ENCODE results near the gene CPAMD8.
"Not testable (repeated sequence)": the region's sequence is repeated elsewhere in the genome, so short reads cannot be mapped to it uniquely, and the experiment has no call there.

CPAMD8 gene

DNA sequence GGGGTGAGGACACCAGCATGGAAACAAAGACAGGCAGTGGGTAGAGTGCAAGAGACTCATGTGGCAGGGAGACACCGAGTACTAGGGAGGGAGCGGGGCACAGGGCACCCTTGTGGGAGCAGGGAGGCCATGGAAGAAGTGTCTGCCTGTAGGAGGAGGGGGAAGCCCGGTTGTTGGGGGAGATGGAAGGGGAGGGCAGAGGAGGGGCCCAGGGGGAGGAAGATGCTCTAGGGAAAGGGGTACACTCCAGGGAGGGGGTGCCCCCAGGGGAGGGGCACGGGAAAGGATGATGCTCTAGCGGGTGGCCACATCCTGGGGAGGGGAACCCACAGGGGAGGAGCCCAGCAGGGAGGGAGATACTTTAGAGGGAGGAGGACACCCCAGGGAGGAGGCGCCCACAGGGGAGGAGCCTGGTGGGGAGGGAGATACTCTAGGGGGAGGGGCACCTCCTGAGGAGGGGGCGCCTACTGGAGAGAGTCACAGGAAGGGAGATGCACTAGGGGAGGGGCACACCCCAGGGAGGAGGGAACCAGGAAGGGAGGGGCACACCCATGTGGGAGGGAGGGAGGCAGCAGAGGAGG is 24.9 kb downstream of the CPAMD8 start:
- no peak overlapping the region for H3K4me3 ChIP-seq (ENCODE audit: low read depth, low read length)

DNA sequence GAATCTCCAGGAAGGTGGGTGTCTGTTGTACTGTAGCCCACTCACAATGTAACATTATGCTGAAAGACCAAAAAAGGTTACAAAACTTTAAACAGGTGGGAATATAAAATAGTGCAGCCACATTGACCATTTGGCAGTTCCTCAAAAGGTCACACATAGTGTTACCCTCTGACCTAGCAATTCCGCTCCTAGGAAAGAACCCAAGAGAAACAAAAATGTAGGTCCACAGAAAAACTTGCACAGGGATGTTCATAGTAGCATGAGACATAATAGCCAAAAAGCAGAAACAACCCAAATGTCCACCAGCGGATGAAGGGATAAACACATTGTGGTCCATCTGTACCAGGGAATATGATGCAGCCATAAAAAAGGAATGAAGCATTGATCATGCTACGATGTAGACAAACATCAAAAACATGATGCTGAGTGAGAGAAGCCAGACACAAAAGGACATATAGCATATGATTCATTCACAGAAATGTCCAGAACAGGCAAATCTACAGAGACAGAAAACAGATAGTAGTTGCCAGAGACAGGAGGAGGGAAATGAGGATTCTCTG is 27.9 kb downstream of the CPAMD8 start:
- no peak overlapping the region for H3K4me3 ChIP-seq (ENCODE audit: low read depth, low read length)
- TF ChIP-seq, protein P1, sequence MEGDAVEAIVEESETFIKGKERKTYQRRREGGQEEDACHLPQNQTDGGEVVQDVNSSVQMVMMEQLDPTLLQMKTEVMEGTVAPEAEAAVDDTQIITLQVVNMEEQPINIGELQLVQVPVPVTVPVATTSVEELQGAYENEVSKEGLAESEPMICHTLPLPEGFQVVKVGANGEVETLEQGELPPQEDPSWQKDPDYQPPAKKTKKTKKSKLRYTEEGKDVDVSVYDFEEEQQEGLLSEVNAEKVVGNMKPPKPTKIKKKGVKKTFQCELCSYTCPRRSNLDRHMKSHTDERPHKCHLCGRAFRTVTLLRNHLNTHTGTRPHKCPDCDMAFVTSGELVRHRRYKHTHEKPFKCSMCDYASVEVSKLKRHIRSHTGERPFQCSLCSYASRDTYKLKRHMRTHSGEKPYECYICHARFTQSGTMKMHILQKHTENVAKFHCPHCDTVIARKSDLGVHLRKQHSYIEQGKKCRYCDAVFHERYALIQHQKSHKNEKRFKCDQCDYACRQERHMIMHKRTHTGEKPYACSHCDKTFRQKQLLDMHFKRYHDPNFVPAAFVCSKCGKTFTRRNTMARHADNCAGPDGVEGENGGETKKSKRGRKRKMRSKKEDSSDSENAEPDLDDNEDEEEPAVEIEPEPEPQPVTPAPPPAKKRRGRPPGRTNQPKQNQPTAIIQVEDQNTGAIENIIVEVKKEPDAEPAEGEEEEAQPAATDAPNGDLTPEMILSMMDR (IDR thresholded peaks at IDR 0.05; ENCODE audit: low read depth, low read length): no peak

More for the DNA sequence above, 24.9 kb downstream of the CPAMD8 start:
- TF ChIP-seq, protein P1 (IDR thresholded peaks at IDR 0.05; ENCODE audit: low read depth, low read length): no peak

DNA sequence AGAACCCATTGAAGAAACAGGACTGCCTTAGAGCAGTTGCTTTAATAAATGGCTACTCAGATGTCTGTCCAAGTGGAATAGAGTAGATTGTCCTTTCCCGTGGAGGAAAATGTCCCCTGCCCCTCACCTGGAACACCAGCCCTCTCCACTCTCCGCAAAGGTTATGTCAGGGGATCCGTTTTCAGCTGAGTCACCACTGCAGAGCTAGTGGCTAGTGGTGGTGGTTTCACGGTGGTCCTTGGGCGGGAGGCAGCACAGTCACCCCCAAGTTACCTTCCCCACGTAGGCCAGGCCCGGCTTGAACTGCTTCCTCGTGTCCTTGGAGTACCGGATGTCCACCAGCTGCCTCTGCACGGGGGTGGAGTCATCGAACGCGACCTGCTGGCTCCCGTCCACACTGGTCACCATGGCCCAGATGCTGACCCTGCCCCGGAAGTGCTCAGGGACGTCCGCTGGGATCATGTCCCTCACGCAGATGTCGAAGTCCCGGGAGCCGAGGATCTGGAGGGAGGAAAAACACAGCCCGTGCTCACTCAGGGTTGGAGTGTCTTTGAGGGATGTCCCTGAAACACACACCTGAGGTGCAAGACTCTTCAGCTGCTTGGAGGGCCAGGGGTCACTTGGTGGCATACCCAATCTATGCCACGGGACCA is 29.6 kb downstream of the CPAMD8 start:
- H3K4me3 ChIP-seq (ENCODE audit: low read depth, low read length): not testable (repeated sequence)

GRCh38 chr19:16988661-16989060 is 37.9 kb downstream of the CPAMD8 start:
- TF ChIP-seq, protein P1 (IDR thresholded peaks at IDR 0.05; ENCODE audit: low read depth, low read length): no peak
- no peak overlapping the region for H3K4me3 ChIP-seq (ENCODE audit: low read depth, low read length)

DNA sequence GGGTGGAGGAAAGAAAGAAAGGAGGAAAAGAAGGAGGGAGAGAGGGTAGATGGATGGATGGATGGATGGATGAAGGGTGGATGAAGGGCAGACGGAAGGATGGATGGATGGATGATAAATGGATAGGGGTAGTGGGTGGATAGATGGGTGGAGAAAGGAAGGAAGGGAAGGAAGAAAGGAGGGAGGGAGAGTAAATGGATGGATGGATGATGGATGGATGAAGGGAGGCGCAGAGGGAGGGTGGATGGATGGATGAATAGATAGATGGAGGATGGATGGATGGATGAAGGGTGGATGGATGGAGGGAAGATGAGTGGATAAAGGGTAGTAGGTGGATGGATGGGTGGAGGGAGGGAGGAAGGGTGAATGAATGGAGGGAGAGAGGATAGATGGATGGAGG is 41.2 kb downstream of the CPAMD8 start:
- TF ChIP-seq, protein P1 (IDR thresholded peaks at IDR 0.05; ENCODE audit: low read depth, low read length): no peak
- no peak overlapping the region for H3K4me3 ChIP-seq (ENCODE audit: low read depth, low read length)

DNA sequence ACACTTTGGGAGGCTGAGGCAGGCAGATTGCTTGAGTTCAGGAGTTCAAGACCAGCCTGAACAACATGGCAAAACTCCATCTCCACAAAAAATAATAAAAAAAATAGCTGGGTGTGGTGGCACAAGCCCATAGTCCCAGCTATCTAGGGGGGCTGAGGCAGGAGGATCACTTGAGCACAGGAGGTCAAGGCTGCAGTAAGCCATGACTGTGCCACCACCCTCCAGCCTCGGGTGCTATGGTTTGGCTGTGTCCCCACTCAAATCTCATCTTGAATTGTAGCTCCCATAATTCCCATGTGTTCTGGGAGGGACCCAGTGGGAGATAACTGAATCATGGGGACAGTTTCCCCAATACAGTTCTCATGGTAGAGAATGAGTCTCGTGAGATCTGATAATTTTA is 44.0 kb downstream of the CPAMD8 start:
- not testable (repeated sequence) for H3K4me3 ChIP-seq (ENCODE audit: low read depth, low read length)

DNA sequence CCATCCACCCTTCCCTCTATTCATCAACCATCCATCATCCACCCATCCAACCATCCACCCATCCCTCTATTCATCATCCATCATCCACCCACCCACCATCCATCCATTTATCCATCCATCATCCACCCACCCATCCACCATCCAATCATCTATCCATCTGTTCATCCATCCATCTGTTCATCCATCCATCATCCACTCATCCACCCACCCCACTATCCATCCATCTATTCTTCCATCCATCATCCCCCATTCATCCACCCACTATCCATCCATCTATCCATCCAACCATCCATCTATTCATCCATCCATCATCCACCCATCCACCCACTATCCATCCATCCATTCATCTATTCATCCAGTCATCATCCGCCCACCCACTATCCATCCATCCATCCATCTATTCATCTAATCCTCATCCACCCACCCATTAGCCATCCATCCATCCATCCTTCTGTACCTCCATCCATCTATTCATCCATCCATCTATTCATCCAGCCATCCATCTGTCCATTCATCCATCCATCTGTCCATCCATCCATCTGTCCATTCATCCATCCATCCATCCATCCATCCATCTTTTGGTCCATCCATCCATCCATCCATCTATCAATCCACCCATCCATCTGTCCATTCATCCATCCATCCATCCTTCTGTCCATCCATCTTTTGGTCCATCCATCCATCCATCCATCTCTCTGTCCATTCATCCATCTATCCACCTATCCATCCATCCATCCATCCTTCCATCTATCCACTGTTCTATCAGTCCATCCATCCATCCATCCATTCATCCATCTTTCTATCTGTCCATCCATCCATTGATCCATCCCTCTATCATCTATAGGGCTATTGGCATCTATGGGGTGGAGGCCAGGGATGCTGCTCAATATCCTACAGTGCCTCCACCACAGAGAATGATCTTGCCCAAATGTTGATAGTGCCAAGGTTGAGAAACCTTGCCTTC is 47.5 kb downstream of the CPAMD8 start:
- TF ChIP-seq, protein P1 (IDR thresholded peaks at IDR 0.05; ENCODE audit: low read depth, low read length): no peak
- H3K4me3 ChIP-seq (ENCODE audit: low read depth, low read length): no peak overlapping the region

DNA sequence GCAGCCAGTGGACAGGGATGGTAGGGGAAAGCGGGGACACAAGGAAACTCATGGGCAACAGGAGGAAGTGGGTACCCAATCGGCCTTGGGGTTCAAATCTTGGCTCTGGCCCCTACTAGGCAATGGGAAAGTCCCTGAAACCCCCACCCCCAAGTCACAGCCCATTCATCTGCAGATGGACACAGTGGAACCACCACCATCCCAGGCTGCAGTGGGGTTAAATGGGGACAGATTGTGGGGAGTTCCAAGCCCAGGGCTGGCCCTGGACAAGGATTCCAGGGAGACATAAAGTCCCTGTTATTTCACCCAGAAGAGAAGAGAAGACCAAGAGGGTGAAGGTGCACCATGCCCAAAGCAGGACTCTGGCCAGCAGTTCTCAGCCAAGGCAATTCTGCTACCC is 48.5 kb downstream of the CPAMD8 start:
- H3K4me3 ChIP-seq (ENCODE audit: low read depth, low read length): no peak overlapping the region
- TF ChIP-seq, protein P1 (IDR thresholded peaks at IDR 0.05; ENCODE audit: low read depth, low read length): no peak

Data from WI38 (cell line).